ENCODE measurements around the gene SLC17A2. TPM values are rescaled to one million over a fixed set of nuclear protein-coding genes. Genes with fewer than 3 reads are reported as not detected.

Gene SLC17A2
- total and polyA plus RNA-seq, 2 of the 13 experiments (the other 11 are each of a cell fraction or from before 2014, with no cell fraction given), result 11.2 to 32.4 TPM

DNA sequence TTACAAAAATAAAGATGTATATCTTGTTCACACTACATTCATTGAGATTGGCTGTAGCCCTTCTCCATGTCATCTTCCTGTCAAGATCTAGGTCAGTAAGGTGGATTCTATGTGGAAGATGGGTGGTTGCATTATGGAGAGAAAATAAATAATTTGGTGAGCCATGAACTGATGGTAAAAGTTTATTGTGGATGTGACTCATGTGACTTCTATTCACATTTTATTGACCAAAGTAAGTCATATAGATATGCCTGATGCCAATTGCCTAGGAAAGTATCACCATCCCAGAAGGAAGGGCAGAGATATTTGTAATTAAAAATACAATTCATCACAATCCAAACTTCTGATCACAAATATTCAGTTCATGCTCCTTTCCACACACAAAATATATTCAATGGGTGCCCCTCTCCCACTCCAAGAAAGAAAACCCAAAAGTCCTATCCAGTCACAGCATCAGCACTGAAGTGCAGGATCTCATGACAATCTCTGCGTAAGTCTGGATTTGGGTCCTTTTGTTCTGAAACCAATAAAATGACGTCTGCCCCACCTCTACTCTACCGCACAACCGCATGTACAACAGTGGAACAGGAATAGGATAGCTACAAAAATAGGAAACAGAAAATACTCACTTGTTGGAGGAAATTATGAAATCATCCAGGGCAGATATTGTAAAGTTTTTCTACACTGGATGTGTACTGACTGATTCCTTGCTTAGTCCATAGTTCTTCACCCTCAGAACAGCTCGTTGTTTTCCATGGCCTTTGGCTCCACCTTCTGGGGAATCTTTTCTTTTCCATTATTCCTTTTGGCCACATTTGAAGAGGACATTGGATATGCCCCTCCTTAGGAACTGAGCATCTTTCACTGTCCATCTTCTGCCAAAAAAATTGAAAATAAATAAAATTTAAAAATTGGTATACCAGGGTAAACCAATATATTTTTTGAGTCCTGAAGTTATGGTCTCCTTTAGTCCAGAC, 40.3 kb downstream of the SLC17A2 start (continued):
- TF ChIP-seq, protein P1, sequence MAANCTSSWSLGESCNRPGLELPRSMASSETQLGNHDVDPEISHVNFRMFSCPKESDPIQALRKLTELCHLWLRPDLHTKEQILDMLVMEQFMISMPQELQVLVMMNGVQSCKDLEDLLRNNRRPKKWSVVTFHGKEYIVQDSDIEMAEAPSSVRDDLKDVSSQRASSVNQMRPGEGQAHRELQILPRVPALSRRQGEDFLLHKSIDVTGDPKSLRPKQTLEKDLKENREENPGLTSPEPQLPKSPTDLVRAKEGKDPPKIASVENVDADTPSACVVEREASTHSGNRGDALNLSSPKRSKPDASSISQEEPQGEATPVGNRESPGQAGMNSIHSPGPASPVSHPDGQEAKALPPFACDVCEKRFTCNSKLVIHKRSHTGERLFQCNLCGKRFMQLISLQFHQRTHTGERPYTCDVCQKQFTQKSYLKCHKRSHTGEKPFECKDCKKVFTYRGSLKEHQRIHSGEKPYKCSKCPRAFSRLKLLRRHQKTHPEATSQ (CRISPR knock-in tag; IDR thresholded peaks at IDR 0.05; ENCODE audit: borderline replicate concordance), result no peak
- TF ChIP-seq ZNF282 (IDR thresholded peaks at IDR 0.05; ENCODE audit: partially characterized antibody) (no peak), RARG (CRISPR knock-in tag; IDR thresholded peaks at IDR 0.05; ENCODE audit: low read depth) (no peak), ZNF747 (CRISPR knock-in tag; IDR thresholded peaks at IDR 0.05; ENCODE audit: borderline replicate concordance) (no peak), ZNF232 (CRISPR knock-in tag; IDR thresholded peaks at IDR 0.05; ENCODE audit: borderline replicate concordance) (no peak), NR2F2 (IDR thresholded peaks at IDR 0.05; ENCODE audit: borderline replicate concordance, low read depth) (no peak), NKX3-1 (CRISPR knock-in tag; IDR thresholded peaks at IDR 0.05) (no peak), KAT7 (CRISPR knock-in tag; IDR thresholded peaks at IDR 0.05; ENCODE audit: borderline replicate concordance) (0 out of 2 replicates have a peak, but pooled peaks have one; percentile 50), ZFP90 (CRISPR knock-in tag; IDR thresholded peaks at IDR 0.05; ENCODE audit: borderline replicate concordance) (no peak), SATB2 (CRISPR knock-in tag; IDR thresholded peaks at IDR 0.05) (no peak), KLF15 (CRISPR knock-in tag; IDR thresholded peaks at IDR 0.05; ENCODE audit: borderline replicate concordance) (no peak), MIER2 (CRISPR knock-in tag; IDR thresholded peaks at IDR 0.05) (0 out of 2 replicates have a peak, but pooled peaks have one; percentile 23), TOE1 (CRISPR knock-in tag; IDR thresholded peaks at IDR 0.05) (no peak), KAT8 (CRISPR knock-in tag; IDR thresholded peaks at IDR 0.05) (0 out of 2 replicates have a peak, but pooled peaks have one; percentile 14), ETV6 (CRISPR knock-in tag; conservative IDR thresholded peaks at IDR 0.05) (no peak), ZBTB38 (CRISPR knock-in tag; IDR thresholded peaks at IDR 0.05) (no peak), ZNF703 (CRISPR knock-in tag; IDR thresholded peaks at IDR 0.05; ENCODE audit: borderline replicate concordance) (no peak), FOXA3 (CRISPR knock-in tag; IDR thresholded peaks at IDR 0.05) (0 out of 2 replicates have a peak, but pooled peaks have one; percentile 23), MIXL1 (CRISPR knock-in tag; IDR thresholded peaks at IDR 0.05) (peak; percentile 62; the same call in 1 of the 2 replicates), MLLT10 (CRISPR knock-in tag; IDR thresholded peaks at IDR 0.05) (no peak), SIX1 (CRISPR knock-in tag; IDR thresholded peaks at IDR 0.05; ENCODE audit: borderline replicate concordance) (0 out of 2 replicates have a peak, but pooled peaks have one; percentile 44), ZFP1 (CRISPR knock-in tag; IDR thresholded peaks at IDR 0.05) (0 out of 2 replicates have a peak, but pooled peaks have one; percentile 37), YEATS2 (CRISPR knock-in tag; IDR thresholded peaks at IDR 0.05; ENCODE audit: borderline replicate concordance) (peak; percentile 69; the same call in 1 of the 2 replicates)
- TF ChIP-seq, protein P2, sequence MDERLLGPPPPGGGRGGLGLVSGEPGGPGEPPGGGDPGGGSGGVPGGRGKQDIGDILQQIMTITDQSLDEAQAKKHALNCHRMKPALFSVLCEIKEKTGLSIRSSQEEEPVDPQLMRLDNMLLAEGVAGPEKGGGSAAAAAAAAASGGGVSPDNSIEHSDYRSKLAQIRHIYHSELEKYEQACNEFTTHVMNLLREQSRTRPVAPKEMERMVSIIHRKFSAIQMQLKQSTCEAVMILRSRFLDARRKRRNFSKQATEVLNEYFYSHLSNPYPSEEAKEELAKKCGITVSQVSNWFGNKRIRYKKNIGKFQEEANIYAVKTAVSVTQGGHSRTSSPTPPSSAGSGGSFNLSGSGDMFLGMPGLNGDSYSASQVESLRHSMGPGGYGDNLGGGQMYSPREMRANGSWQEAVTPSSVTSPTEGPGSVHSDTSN (CRISPR knock-in tag; IDR thresholded peaks at IDR 0.05), result no peak
- TF ChIP-seq, protein P3, sequence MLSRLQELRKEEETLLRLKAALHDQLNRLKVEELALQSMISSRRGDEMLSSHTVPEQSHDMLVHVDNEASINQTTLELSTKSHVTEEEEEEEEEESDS (CRISPR knock-in tag; IDR thresholded peaks at IDR 0.05; ENCODE audit: borderline replicate concordance), result no peak
- TF ChIP-seq, protein P4, sequence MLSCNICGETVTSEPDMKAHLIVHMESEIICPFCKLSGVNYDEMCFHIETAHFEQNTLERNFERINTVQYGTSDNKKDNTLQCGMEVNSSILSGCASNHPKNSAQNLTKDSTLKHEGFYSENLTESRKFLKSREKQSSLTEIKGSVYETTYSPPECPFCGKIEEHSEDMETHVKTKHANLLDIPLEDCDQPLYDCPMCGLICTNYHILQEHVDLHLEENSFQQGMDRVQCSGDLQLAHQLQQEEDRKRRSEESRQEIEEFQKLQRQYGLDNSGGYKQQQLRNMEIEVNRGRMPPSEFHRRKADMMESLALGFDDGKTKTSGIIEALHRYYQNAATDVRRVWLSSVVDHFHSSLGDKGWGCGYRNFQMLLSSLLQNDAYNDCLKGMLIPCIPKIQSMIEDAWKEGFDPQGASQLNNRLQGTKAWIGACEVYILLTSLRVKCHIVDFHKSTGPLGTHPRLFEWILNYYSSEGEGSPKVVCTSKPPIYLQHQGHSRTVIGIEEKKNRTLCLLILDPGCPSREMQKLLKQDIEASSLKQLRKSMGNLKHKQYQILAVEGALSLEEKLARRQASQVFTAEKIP (CRISPR knock-in tag; IDR thresholded peaks at IDR 0.05; ENCODE audit: borderline replicate concordance), result no peak
